Activated T-cell treated with anti-CD3 and anti-CD28 coated beads for 1 hour (primary cell): Measurements from ENCODE around the gene CCDC28B.
A peak's percentile ranks its signal among the peaks of the same experiment; 100 is the strongest.

ENCODE experiments used
- DNase-seq: peaks from one replicate; pipeline ENCODE4 v3.0.0-alpha.2; 2020; ENCODE audit warnings: low read depth

CCDC28B gene

DNA sequence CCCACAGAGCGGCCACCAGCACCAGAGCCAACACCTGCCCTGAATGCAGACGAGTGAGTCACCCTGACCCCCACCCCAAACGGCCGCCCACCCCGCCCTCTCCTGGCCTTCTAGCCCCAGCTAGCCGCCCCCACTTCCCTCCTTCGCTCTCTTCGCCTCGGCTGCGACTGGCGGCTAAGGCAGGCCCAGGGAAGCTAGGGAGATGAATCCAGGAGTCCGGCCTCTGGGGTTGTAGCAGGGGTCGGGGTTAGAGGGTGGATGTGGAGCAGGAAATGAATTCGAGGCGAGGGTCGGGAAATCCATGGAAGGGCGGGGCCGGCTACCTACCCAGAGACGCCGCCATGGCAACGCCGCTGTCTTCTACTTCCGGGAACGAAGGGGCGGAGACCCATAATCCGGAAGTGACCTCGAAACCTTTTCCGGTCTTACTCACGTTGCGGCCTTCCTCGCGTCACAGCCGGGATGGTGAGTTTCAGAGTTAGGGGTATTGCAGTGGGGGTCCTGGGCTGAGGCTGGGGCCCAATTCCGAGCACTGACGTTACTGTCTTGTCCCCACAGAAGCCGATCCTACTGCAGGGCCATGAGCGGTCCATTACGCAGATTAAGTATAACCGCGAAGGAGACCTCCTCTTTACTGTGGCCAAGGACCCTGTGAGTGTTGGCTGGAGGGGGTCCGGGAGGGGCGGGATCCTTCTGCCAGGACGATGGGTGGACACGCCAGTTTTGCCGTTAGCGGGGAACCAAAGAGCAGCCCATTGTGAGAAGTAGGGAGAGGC lies 21.8 kb downstream of the CCDC28B start, which contains the start of the genes EIF3I and TMEM234:
Gene EIF3I, plus strand, starts transcription at position 428 of the 776 bp plus-strand sequence. Its CDS starts 35 bp downstream, at position 463.
Gene TMEM234, minus strand, starts transcription at position 374 of the 776 bp plus-strand sequence. Its CDS starts 31 bp downstream, at position 343.
- peak; percentile 84 for DNase-seq

- no peak for DNase-seq
These were observed 23.3 kb downstream of the CCDC28B start for GRCh38 chr1:32223683-32224082.

- DNase-seq = no peak
These were observed 23.9 kb downstream of the CCDC28B start for GRCh38 chr1:32224285-32224684.

DNA sequence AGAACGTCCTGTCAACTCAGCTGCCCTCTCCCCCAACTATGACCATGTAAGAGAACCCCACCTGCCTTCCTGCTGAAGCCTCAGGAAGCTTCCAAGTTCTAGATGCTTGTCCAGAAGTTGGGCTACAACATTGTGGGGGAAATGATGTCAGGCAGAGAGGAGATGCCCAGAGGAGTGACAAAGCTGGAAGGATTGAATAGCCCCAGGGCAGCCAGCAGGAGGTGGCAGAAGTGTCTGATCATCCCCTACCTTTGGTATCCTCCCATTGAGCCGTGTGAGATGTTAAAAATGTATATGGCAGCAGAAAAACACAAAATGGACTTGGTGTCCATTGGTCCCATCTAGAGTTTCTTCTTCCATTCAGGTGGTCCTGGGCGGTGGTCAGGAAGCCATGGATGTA lies 28.4 kb downstream of the CCDC28B start:
- DNase-seq = no peak

DNA sequence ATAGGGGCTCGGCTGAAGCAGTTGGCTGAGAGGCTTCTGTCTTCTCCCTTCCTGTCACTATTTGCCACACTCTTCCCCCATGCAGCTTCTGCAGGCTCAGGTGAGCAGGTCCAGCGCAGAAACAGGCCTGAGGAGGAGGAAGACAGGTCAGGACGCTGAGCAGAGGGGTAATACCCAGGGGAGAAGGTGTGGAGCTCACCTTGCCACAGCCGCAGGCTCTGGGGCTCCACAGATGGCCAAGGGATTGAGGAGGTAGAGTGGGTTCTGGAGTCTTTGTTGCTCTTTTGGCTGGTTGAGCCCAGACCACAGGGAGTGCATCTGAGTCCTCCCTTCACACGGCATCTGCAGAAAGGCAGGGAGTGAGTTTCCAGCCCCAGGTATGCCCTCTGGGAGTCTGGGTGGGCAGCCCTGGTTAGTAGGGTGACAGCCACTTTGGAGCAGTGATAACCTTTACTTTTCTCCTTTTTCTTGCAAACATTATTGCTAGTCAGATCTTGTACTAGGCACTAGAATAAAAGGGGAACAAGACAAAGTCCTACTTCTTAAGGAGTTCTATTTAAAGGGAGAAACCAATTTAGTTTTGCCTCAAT lies 31.5 kb downstream of the CCDC28B start:
- no peak for DNase-seq

- DNase-seq = no peak
These were observed 32.3 kb downstream of the CCDC28B start for GRCh38 chr1:32232558-32233304.

GRCh38 chr1:32234792-32235191 lies 34.4 kb downstream of the CCDC28B start:
- DNase-seq = no peak

GRCh38 chr1:32239337-32239736 lies 38.9 kb downstream of the CCDC28B start:
- DNase-seq = no peak

GRCh38 chr1:32239790-32240139 lies 39.4 kb downstream of the CCDC28B start:
- no peak for DNase-seq

GRCh38 chr1:32240140-32240951 lies 40.0 kb downstream of the CCDC28B start:
- peak; percentile 59 for DNase-seq

DNA sequence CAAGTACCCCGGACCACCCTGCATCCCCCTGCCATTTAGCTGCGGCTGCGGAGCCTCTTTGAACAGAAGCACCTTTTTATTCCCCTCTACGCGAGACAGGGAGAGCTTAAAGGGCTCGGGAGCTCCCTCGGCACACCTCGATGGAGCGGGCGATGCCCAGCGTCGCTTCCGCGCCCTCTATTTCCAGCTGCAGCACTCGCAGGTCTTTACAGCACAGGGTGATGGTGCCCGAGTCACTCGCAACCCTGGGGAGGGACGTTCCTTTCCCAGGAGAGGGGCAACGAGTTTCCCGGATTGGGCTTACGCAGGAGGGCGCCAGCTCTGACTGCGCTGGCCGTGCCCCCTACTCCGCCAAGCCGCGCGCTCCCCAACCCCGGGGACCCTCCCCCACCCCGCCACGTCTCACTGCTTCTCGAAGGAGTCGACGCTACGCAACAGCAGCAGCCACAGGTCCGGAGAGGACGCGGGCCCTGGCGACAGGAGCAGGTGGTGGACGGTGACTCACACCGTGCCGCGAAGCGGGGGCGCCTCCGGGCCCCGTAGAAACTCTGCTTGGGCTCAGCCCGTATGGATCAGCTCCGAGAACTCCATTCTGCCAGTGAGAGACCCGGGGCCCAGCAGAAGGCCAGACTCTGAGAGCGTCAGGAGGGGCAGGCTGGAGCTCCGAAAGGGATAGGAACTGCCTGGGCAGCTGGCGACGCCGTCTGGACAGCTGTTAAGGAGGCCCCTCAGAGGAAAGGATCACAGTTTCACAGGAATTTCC lies 40.8 kb downstream of the CCDC28B start:
- peak; percentile 34 for DNase-seq

- no peak for DNase-seq
These were observed 42.0 kb downstream of the CCDC28B start for GRCh38 chr1:32242341-32242851.

DNA sequence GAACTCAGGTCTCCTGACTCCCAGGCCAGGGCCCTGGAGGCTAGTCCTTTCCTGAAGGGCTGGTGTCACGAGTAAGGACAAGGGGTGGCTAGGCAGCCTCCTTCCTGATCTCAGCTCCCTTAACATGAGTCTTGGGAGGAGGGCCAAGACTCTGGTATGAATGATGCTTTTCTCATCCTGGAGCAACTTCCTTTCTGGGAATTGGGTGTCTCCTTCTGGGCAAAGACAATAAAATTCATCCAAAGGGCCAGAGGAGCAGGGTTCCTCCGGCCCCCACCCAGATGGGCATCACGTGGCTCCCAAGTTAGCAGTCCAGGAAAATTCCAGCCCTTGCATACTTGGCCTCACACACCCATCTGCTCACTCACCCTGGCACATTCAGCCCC lies 46.5 kb downstream of the CCDC28B start, which contains the start of gene FAM167B:
Gene FAM167B, plus strand, starts transcription at position 335 of the 386 bp plus-strand sequence. CDS start 200 bp downstream, outside the sequence.
- no peak for DNase-seq

GRCh38 chr1:32247452-32247851 lies 47.1 kb downstream of the CCDC28B start:
- no peak for DNase-seq

DNA sequence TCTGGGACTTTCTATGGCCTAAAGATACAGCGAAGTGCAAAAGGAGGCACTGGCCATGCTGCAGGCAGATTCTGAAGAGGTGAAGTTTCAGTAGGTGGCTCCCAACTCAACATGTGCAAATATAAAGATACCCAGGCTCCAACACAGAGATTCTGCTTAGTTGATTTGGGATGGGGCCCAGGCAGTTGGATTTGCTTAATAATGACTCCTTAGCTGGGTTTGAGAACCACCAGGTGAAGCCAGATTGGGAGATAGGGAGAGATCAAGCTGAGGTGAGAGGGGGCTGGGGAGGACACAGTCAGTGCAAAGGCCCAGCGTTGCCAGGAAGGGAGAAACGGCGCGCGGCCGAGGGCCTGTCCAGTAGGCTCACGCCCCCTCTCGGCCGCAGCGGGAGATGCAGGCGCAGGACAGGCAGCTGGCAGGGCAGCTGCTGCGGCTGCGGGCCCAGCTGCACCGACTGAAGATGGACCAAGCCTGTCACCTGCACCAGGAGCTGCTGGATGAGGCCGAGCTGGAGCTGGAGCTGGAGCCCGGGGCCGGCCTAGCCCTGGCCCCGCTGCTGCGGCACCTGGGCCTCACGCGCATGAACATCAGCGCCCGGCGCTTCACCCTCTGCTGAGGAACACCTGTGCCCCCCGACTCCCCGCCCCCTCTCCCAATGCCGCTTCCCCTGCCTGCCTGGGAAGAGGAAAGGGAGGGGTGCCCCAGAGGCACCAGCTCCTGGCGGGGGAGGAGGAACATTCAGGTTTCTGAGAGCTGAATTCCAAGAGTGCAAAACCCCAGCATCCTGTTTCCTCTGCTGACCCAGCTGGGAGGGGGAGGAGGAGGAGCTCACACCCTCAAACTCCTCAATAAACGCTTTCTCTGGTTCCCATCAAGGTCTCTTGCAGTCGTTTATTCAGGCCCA lies 47.8 kb downstream of the CCDC28B start:
- DNase-seq = peak; percentile 61

DNA sequence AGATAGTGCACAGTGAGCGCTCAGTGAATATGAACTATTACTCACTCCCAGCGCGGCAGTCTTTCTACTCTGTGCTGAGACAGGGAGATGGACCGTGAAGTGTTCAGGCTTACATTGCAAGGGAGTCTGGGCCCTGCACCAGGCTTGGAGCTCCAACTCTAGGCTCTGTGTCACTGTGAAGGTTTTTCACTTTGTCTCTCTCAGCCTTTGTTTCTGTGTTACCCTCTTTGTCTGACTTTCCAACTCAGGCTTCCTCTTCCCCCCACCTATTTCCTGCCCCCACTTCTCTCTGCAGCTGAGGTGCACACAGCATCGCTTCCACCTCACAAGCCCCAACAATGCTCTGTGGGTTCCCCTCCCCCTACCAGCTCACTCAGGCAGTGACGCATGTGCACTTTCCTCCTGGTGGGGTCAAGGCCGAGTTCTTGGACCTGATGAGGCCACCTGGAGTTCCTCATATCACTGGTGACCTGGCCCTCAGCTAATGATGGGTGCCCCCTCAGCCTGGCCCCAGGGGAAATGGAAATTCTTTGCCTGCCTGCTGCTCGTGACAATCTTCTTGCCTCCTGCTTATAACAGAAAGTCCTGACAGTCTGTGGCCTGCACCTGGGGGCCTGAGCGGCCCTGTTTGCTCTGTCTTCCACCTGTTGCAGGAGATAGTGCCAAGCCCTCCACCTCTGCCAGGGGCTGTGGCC lies 49.6 kb downstream of the CCDC28B start:
- peak; percentile 65 for DNase-seq

DNA sequence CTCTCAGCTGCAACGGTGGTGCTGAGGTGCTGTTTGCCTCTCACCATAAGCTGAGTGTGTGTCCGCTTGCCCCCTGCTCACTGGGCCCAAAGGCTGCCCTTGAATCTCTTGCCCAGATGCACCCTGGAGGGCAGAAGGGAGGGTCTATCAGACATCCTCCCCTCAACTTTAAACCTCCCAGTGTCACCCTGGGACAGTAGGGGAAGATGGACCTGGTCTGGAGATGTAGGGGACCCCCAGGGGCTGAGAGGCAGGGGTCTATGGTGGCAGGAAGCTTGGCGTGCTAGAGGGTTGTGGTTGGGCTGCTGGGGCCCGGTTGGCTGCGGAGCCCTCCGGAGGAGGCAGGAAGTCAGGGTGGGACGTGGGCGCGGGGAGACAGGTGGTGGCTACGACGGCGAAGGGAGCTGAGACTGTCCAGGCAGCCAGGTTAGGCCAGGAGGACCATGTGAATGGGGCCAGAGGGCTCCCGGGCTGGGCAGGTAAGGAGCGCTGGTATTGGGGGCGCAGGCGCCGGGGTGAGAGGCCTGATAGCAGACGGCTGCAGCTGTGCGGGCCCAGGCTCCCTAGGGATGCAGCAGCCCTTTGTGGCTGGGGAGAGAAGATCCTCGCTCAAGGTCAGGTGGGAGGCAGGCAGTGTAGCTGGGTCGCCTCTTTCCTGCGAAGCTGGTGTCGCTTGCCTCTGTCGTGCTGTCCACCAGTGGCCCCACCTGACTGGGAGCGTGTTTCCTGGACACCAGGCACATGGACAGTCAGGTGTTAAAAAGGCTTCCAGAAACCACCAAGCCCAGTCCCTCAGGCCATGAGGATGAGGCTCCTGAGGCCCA lies 50.7 kb downstream of the CCDC28B start, which contains the start of gene LCK:
Gene LCK, plus strand, starts transcription at position 373 of the 824 bp plus-strand sequence. CDS start 23,065 bp downstream, outside the sequence.
- peak; percentile 48 for DNase-seq
